H1 (cell line): ENCODE measurements around the gene SLK. TPM values are rescaled to one million over a fixed set of nuclear protein-coding genes. Genes with fewer than 3 reads are reported as not detected.

Experiments used
- CTCF ChIA-PET: fragments of 300-600 bp; sonication (Branson Sonifier 250); formaldehyde crosslinking; loops from one replicate; lab custom pipeline; 2021; ENCODE audit not compliant: partially characterized antibody; lab: Charles Lee
- POLR2A ChIA-PET: fragments of 300-600 bp; sonication (Branson Sonifier 250); formaldehyde crosslinking; loops from one replicate; lab custom pipeline; 2021; ENCODE audit warnings: inconsistent platforms; ENCODE audit not compliant: partially characterized antibody; lab: Charles Lee
- DNase-seq, 2 experiments: peaks; one replicate each; pipeline versions ENCODE4 v3.0.0 to v3.0.0-alpha.2; 2010 to 2022; ENCODE audit warnings: low spot score in 2 of 2, low read depth in 1 of 2, mixed read lengths in 1 of 2
- FAIRE-seq: peaks from 2 replicates; lab custom pipeline; 2011; peaks lifted over from hg19 to GRCh38; lab: Jason Lieb, UNC
- H2AFZ ChIP-seq: 2 replicates; pipeline ENCODE4 v1.8.1; 2012; ENCODE audit warnings: low read length, inconsistent platforms
- H2AK5ac ChIP-seq: 2 replicates; pipeline ENCODE4 v1.6.1; 2013; ENCODE audit warnings: low read depth, low read length
- H2BK120ac ChIP-seq: replicated peaks from 2 replicates; pipeline ENCODE3; 2013; ENCODE audit warnings: low read depth, low read length, inconsistent platforms
- H2BK12ac ChIP-seq: 2 replicates; pipeline ENCODE4 v1.6.1; 2013; ENCODE audit warnings: low read depth, low read length
- H2BK15ac ChIP-seq: 2 replicates; pipeline ENCODE4 v1.6.1; 2013; ENCODE audit warnings: low read length
- H2BK20ac ChIP-seq: 2 replicates; pipeline ENCODE4 v1.6.1; 2013; ENCODE audit warnings: low read length
- H2BK5ac ChIP-seq: 2 replicates; pipeline ENCODE4 v1.6.1; 2013; ENCODE audit warnings: low read depth, low read length
- H3K14ac ChIP-seq: 2 replicates; pipeline ENCODE4 v1.6.1; 2013; ENCODE audit warnings: inconsistent platforms; ENCODE audit not compliant: insufficient read length
- H3K18ac ChIP-seq: 2 replicates; pipeline ENCODE4 v1.6.1; 2013; ENCODE audit warnings: low read length; ENCODE audit errors: extremely low read depth
- H3K23ac ChIP-seq: 2 replicates; pipeline ENCODE4 v1.6.1; 2013; ENCODE audit warnings: inconsistent platforms; ENCODE audit not compliant: insufficient read length
- H3K23me2 ChIP-seq: 2 replicates; pipeline ENCODE4 v1.6.1; 2013; ENCODE audit warnings: low read depth, low read length
- H3K27ac ChIP-seq: 2 replicates; pipeline ENCODE4 v1.6.1; 2011; ENCODE audit warnings: low read depth, low read length, inconsistent platforms
- H3K27me3 ChIP-seq, 4 experiments: replicated peaks in 1 of 4; 1 replicate in 1 of 4; 2 replicates in 3 of 4; pipeline versions ENCODE4 v1.6.1 to v1.8.1; 2011 to 2013; ENCODE audit warnings: low read length in 3 of 4, mild to moderate bottlenecking in 3 of 4, inconsistent platforms in 2 of 4, mixed read lengths in 2 of 4, moderate library complexity in 1 of 4; ENCODE audit not compliant: control insufficient read depth in 3 of 4, insufficient read depth in 3 of 4; ENCODE audit errors: extremely low read depth in 1 of 4
- H3K36me3 ChIP-seq, 4 experiments: 2 replicates each; pipeline versions ENCODE4 v1.6.1 to v1.8.1; 2011 to 2013; ENCODE audit warnings: mild to moderate bottlenecking in 4 of 4, low read length in 3 of 4, moderate library complexity in 2 of 4, control low read depth in 1 of 4, inconsistent platforms in 1 of 4; ENCODE audit not compliant: insufficient read depth in 4 of 4, control insufficient read depth in 2 of 4
- H3K4ac ChIP-seq: replicated peaks from 2 replicates; pipeline ENCODE3; 2013; ENCODE audit warnings: low read length, low read depth, mixed read lengths, inconsistent platforms; ENCODE audit not compliant: insufficient read length
- H3K4me1 ChIP-seq, 4 experiments: replicated peaks in 1 of 4; 1 replicate in 1 of 4; 2 replicates in 3 of 4; pipeline versions ENCODE4 v1.6.1 to v1.8.1; 2011 to 2013; ENCODE audit warnings: low read length in 3 of 4, inconsistent platforms in 2 of 4, mixed read lengths in 1 of 4; ENCODE audit not compliant: insufficient read depth in 4 of 4, control insufficient read depth in 3 of 4
- H3K4me2 ChIP-seq, 2 experiments: 2 replicates each; pipeline versions ENCODE4 v1.6.1 to v1.8.1; 2011 to 2013; ENCODE audit warnings: low read depth in 2 of 2, low read length in 2 of 2, control low read depth in 1 of 2, inconsistent platforms in 1 of 2, mild to moderate bottlenecking in 1 of 2; ENCODE audit not compliant: insufficient read depth in 1 of 2
- H3K4me3 ChIP-seq, 4 experiments: fragments of 200-600, 300-600 bp in 1 of 4; sonication (generic), shearing (Covaris generic), sonication (Bioruptor Twin) in 1 of 4; 2 replicates each; pipeline versions ENCODE4 v1.5.1 to v1.8.1; 2011 to 2016; ENCODE audit warnings: low read length in 4 of 4, low read depth in 3 of 4, control low read depth in 2 of 4, inconsistent platforms in 2 of 4, mild to moderate bottlenecking in 2 of 4, mixed read lengths in 1 of 4, moderate library complexity in 1 of 4; ENCODE audit not compliant: insufficient read depth in 2 of 4; ENCODE audit errors: extremely low read depth in 1 of 4
- H3K56ac ChIP-seq: replicated peaks from 2 replicates; pipeline ENCODE3; 2013; ENCODE audit warnings: low read depth, mild to moderate bottlenecking, mixed read lengths, low read length, inconsistent platforms; ENCODE audit not compliant: insufficient read length
- H3K79me1 ChIP-seq: 2 replicates; pipeline ENCODE4 v1.6.1; 2013; ENCODE audit warnings: low read depth, low read length, control low read depth
- H3K79me2 ChIP-seq, 2 experiments: 2 replicates each; pipeline versions ENCODE4 v1.6.1 to v1.8.1; 2012 to 2013; ENCODE audit warnings: low read length in 2 of 2, mild to moderate bottlenecking in 2 of 2, inconsistent platforms in 1 of 2; ENCODE audit not compliant: insufficient read depth in 2 of 2, control insufficient read depth in 1 of 2
- H3K9ac ChIP-seq, 4 experiments: replicated peaks in 1 of 4; 1 replicate in 1 of 4; 2 replicates in 3 of 4; pipeline versions ENCODE4 v1.6.1 to v1.8.1; 2011 to 2013; ENCODE audit warnings: low read depth in 3 of 4, low read length in 3 of 4, control low read depth in 2 of 4, mild to moderate bottlenecking in 2 of 4, moderate library complexity in 2 of 4, inconsistent platforms in 1 of 4; ENCODE audit errors: extremely low read depth in 1 of 4
- H3K9me3 ChIP-seq, 2 experiments: 2 replicates each; pipeline versions ENCODE4 v1.6.1 to v1.8.1; 2012 to 2013; ENCODE audit warnings: mild to moderate bottlenecking in 2 of 2, moderate library complexity in 2 of 2, control low read depth in 1 of 2, inconsistent platforms in 1 of 2, low read depth in 1 of 2, low read length in 1 of 2, mixed read lengths in 1 of 2; ENCODE audit not compliant: insufficient read depth in 2 of 2
- H4K20me1 ChIP-seq, 2 experiments: replicated peaks in 1 of 2; 2 replicates each; pipeline versions ENCODE3 to v1.8.1; 2011 to 2013; ENCODE audit warnings: inconsistent platforms in 2 of 2, low read length in 2 of 2, mild to moderate bottlenecking in 1 of 2; ENCODE audit not compliant: insufficient read depth in 2 of 2, control insufficient read depth in 1 of 2
- H4K5ac ChIP-seq: 2 replicates; pipeline ENCODE4 v1.6.1; 2013; ENCODE audit warnings: low read length, low read depth, mixed read lengths, inconsistent platforms; ENCODE audit not compliant: insufficient read length
- H4K8ac ChIP-seq: 2 replicates; pipeline ENCODE4 v1.8.0; 2013; ENCODE audit warnings: mild to moderate bottlenecking, moderate library complexity, low read length, inconsistent platforms; ENCODE audit not compliant: insufficient read depth; ENCODE audit errors: extremely low read depth
- H4K91ac ChIP-seq: replicated peaks from 2 replicates; pipeline ENCODE3; 2013; ENCODE audit warnings: low read length, mixed read lengths, inconsistent platforms; ENCODE audit not compliant: insufficient read length
- ASH2L ChIP-seq: fragments of 200-600, 300-600 bp; sonication (generic); IDR thresholded peaks from one replicate; pipeline ENCODE4 v1.7.1; 2017; ENCODE audit warnings: low read length
- HDAC6 ChIP-seq: IDR thresholded peaks from one replicate; pipeline ENCODE4 v1.7.1; 2012; ENCODE audit warnings: low read depth, mild to moderate bottlenecking, inconsistent platforms, low read length, moderate library complexity
- JUN ChIP-seq: IDR thresholded peaks from 2 replicates; pipeline ENCODE4 v1.6.1; 2011; ENCODE audit warnings: low read depth, mild to moderate bottlenecking, improper control_type of control experiment, low read length
- MAX ChIP-seq: IDR thresholded peaks from 2 replicates; pipeline ENCODE4 v1.6.1; 2012; ENCODE audit warnings: inconsistent platforms
- POLR2AphosphoS5 ChIP-seq: IDR thresholded peaks from 2 replicates; pipeline ENCODE4 v1.6.1; 2011; ENCODE audit warnings: low read depth, low read length
- RBBP5 ChIP-seq: IDR thresholded peaks from 2 replicates; pipeline ENCODE4 v1.7.1; 2012; ENCODE audit warnings: low read depth, mild to moderate bottlenecking, inconsistent platforms, low read length, moderate library complexity, borderline replicate concordance
- RFX5 ChIP-seq: IDR thresholded peaks from 2 replicates; pipeline ENCODE4 v1.6.1; 2011; ENCODE audit warnings: low read depth, low read length, improper control_type of control experiment, borderline replicate concordance
- SIN3A ChIP-seq, 2 experiments: IDR thresholded peaks in 1 of 2; conservative IDR thresholded peaks in 1 of 2; 2 replicates each; pipeline ENCODE4 v1.6.1; 2011 to 2012; ENCODE audit warnings: low read length in 2 of 2, improper control_type of control experiment in 1 of 2, low read depth in 1 of 2, mild to moderate bottlenecking in 1 of 2
- SUZ12 ChIP-seq: fragments of 200-600 bp; sonication (generic); IDR thresholded peaks from 2 replicates; pipeline ENCODE4 v1.6.1; 2012; ENCODE audit warnings: mild to moderate bottlenecking, inconsistent platforms, low read length, moderate library complexity, mixed read lengths
- TEAD4 ChIP-seq: IDR thresholded peaks from 2 replicates; pipeline ENCODE4 v1.6.1; 2012; ENCODE audit warnings: low read depth, low read length, inconsistent platforms, mixed read lengths
- WGBS, 2 experiments: shearing (Covaris generic) in 1 of 2; methylation state at CpG; one replicate each; pipeline versions ENCODE4 v1.1.6 to v1.1.7; 2013 to 2015; ENCODE audit warnings: low lambda C conversion rate in 2 of 2, mixed read lengths in 2 of 2, inconsistent platforms in 1 of 2, low coverage in 1 of 2, missing lambda C conversion rate in 1 of 2; ENCODE audit not compliant: insufficient replicate concordance in 2 of 2, insufficient coverage in 1 of 2, insufficient read length in 1 of 2; ENCODE audit errors: extremely low coverage in 1 of 2, missing lambda C conversion rate in 1 of 2; 5-methylcytosine and 5-hydroxymethylcytosine counted together
- polyA plus RNA-seq, 7 experiments: library from polyadenylated mRNA; depleted of rRNA in 3 of 7; stranded (reverse) in 5 of 7; unstranded in 2 of 7; fragments of >200 nt in 5 of 7; fragments of 200-250 nt in 2 of 7; gene quantifications; 1 replicate in 5 of 7; 2 replicates in 1 of 7; 4 replicates in 1 of 7; pipeline versions ENCODE4 v1.2.1 to v1.2.3, GENCODE V29; 2011 to 2013; ENCODE audit warnings: missing spikeins in 2 of 7, mixed read lengths in 2 of 7
- total RNA-seq: library from RNA; stranded (reverse); fragmentation: NEBNext Ultra II Directional; extraction: Animal tissue kit (Norgen Biotek cat#: 25700); gene quantifications from 2 replicates; pipeline ENCODE4 v1.2.1, GENCODE V29; 2021

The SLK gene
- total and polyA plus RNA-seq, 2 of the 8 experiments (the other 6 are each of a cell fraction or from before 2014, with no cell fraction given) = 2.7 to 18.3 TPM

GRCh38 chr10:103917302-103918052 lies 49.5 kb upstream of the SLK start:
- Histone ChIP-seq H3K56ac (peak overlapping the region; percentile 83), H3K4me1 (peaks cover 7 to 19% (median 11%) of the 10 kb centered on the region in 4 experiments), H2BK5ac (peak overlapping the region; percentile 98), H4K91ac (peak overlapping the region; percentile 83), H3K14ac (no peak overlapping the region), H3K23ac (no peak overlapping the region), H4K20me1 (no peaks in the 10 kb centered on the region), H3K23me2 (peaks cover 7% of the 10 kb centered on the region; the same call in 1 of the 2 replicates), H2AFZ (peak overlapping the region; percentile 76), H3K9me3 (peaks cover 8 to 9% of the 10 kb centered on the region in 2 experiments), H3K79me2 (no peaks in the 10 kb centered on the region), H2AK5ac (no peak overlapping the region; the same call in 1 of the 2 replicates), H3K36me3 (peaks cover 0 to 14% (median 4%) of the 10 kb centered on the region in 4 experiments; a peak in 2 of 8 replicates), H3K4me3 (peak overlapping the region; percentile 74 to 91 (median 81)), H3K27ac (peak overlapping the region; percentile 22; the same call in 1 of the 2 replicates), H2BK120ac (peak overlapping the region; percentile 73), H3K9ac (peak overlapping the region; percentile 51 to 94 (median 66)), H3K79me1 (no peaks in the 10 kb centered on the region), H4K8ac (peak overlapping the region; percentile 95), H2BK12ac (peak overlapping the region; percentile 89), H4K5ac (peak overlapping the region; percentile 93), H3K4me2 (peak overlapping the region; percentile 93 to 97), H3K4ac (peak overlapping the region; percentile 76), H2BK20ac (no peak overlapping the region), H2BK15ac (no peak overlapping the region; the same call in 1 of the 2 replicates), H3K18ac (peak overlapping the region; percentile 79; the same call in 1 of the 2 replicates), H3K27me3 (no peaks in the 10 kb centered on the region)
- 15% methylated on average over 29 of the region's 29 CpGs; no CpG with 5 or more reads in 1 of the 2 experiments for WGBS, 2 experiments
- FAIRE-seq (no peak), DNase-seq (no peak)
- ChIA-PET CTCF (interaction anchor here (0.6 to 2.9 kb wide), 2 partner anchors 32 to 52 kb away, joined by 3 to 8 read pairs; no protein-coding TSS in a partner anchor), POLR2A (interaction anchor here (0.6 to 0.7 kb wide), 2 partner anchors 15 to 71 kb away, joined by 3 to 4 read pairs; no protein-coding TSS in a partner anchor)
- no peak for TF ChIP-seq JUN
- no peak for TF ChIP-seq HDAC6
- TF ChIP-seq RBBP5 = 0 out of 2 replicates have a peak, but pooled peaks have one; percentile 57
- TF ChIP-seq SIN3A (conservative IDR thresholded peaks at IDR 0.05 in 1 of 2, IDR thresholded peaks at IDR 0.05 in 1 of 2; ENCODE audit: low read depth in 1 of 2, low read length in 2 of 2) = 0 out of 4 replicates have a peak, but pooled peaks of 1 of the 2 experiments have one; percentile 39
- TF ChIP-seq TEAD4 = no peak
- no peak for TF ChIP-seq RFX5
- peak; percentile 18; the same call in 1 of the 2 replicates for TF ChIP-seq POLR2AphosphoS5
- TF ChIP-seq MAX = peak; percentile 54; the same call in 1 of the 2 replicates
- peak; percentile 72 for TF ChIP-seq ASH2L
- no peak for TF ChIP-seq SUZ12
